Adrenal gland (tissue), 5 donors: ENCODE results near the gene SHCBP1L.

ENCODE experiments used
- CTCF ChIP-seq, 6 experiments: fragments of 450-650 bp in 4 of 6; fragments of 200-600 bp in 2 of 6; sonication (generic) in 1 of 6; IDR thresholded peaks; 1 replicate in 5 of 6; 2 replicates in 1 of 6; pipeline versions ENCODE4 v1.5.1 to v1.8.0; 2016 to 2021; ENCODE audit warnings: antibody characterized with exemption in 6 of 6, mild to moderate bottlenecking in 2 of 6, moderate library complexity in 1 of 6
- POLR2A ChIP-seq, 2 donors: fragments of 450-650 bp; IDR thresholded peaks; one replicate each; pipeline ENCODE4 v1.6.1; 2017; ENCODE audit warnings: antibody characterized with exemption in 2 of 2, mild to moderate bottlenecking in 2 of 2, moderate library complexity in 1 of 2
- donor health status: DM: no; HTN: no; CAD: no.

- TF ChIP-seq CTCF (IDR thresholded peaks at IDR 0.05) (no peak), POLR2A (IDR thresholded peaks at IDR 0.05) (no peak)
Observed at GRCh38 chr1:182935716-182936115, 17.2 kb downstream of the SHCBP1L start.
